Psoas muscle (tissue), 8 donors: ENCODE measurements around the gene GOLGA5. TPM values are rescaled to one million over a fixed set of nuclear protein-coding genes. Genes with fewer than 3 reads are reported as not detected.

Experiments used
- ATAC-seq, 4 donors: fragments of 200-7000 bp; cut with Tn5 transposase; one replicate each; pipeline ENCODE4 v1.9.1; 2020; ENCODE audit warnings: moderate library complexity in 3 of 4, mild to moderate bottlenecking in 2 of 4
- DNase-seq, 2 donors: peaks; one replicate each; pipeline ENCODE4 v3.0.0-alpha.2; 2020
- H3K27ac ChIP-seq: fragments of 200-600 bp; one replicate; pipeline ENCODE4 v1.8.0; 2022
- H3K27me3 ChIP-seq, 3 donors: fragments of 200-600 bp in 1 of 3; one replicate each; pipeline versions ENCODE4 v1.6.1 to v1.8.0; 2013 to 2022; ENCODE audit warnings: low read length in 2 of 3, mild to moderate bottlenecking in 2 of 3, moderate library complexity in 1 of 3; ENCODE audit not compliant: insufficient read depth in 3 of 3
- H3K36me3 ChIP-seq, 2 donors: fragments of 200-600 bp in 1 of 2; one replicate each; pipeline versions ENCODE4 v1.6.1 to v1.8.0; 2013 to 2022; ENCODE audit warnings: low read depth in 1 of 2, mild to moderate bottlenecking in 1 of 2, moderate library complexity in 1 of 2; ENCODE audit not compliant: insufficient read depth in 1 of 2
- H3K4me1 ChIP-seq: fragments of 200-600 bp; one replicate; pipeline ENCODE4 v1.8.0; 2022
- H3K4me3 ChIP-seq: fragments of 200-600 bp; one replicate; pipeline ENCODE4 v1.8.0; 2022; ENCODE audit warnings: mild to moderate bottlenecking
- H3K9me3 ChIP-seq: fragments of 200-600 bp; one replicate; pipeline ENCODE4 v1.8.0; 2022
- CTCF ChIP-seq: fragments of 200-600 bp; IDR thresholded peaks from one replicate; pipeline ENCODE4 v1.8.0; 2022; ENCODE audit warnings: antibody characterized with exemption
- WGBS, 3 donors: extraction: QIAGEN DNeasy Blood & Tissue Kit; methylation state at CpG; one replicate each; pipeline versions ENCODE4 v1.1.6 to v1.1.7; 2013; 5-methylcytosine and 5-hydroxymethylcytosine counted together
- intact Hi-C, 2 donors: fragments of 100-400 bp; cut with DNase I; formaldehyde crosslinking; loops; one replicate each; pipeline versions ENCODE4 v1.11.0 to v1.14.2; 2022
- polyA plus RNA-seq, 3 donors: library from polyadenylated mRNA; stranded (reverse); fragments of 200-250 nt; gene quantifications; one replicate each; pipeline ENCODE4 v1.2.3, GENCODE V29; 2013
- total RNA-seq, 4 donors: library from RNA; stranded (reverse); fragmentation: NEBNext Ultra II Directional in 2 of 4; extraction: Animal tissue kit (Norgen Biotek cat#: 25700) in 2 of 4; gene quantifications; one replicate each; pipeline versions ENCODE4 v1.2.1 to v1.2.4, GENCODE V29; 2021 to 2023
- donor health status: healthy with polysubstance abuse.
- donor health status: DM: no; HTN: no; CAD: no; lungs with moderate emphysema.
- donor health status: Bipolar disorder and iron deficiency.
- donor health status: healthy.
- donor health status: DM: yes; HTN: yes; CAD: no.
- donor health status: DM: no; HTN: no; CAD: no.
- donor health status: DM: no; HTN: no; CAD: no.
- donor health status: DM: yes; HTN: yes; CAD: no.

Gene GOLGA5
- total and polyA plus RNA-seq, 7 donors: 19.8 to 59.1 (median 23.5) TPM

DNA sequence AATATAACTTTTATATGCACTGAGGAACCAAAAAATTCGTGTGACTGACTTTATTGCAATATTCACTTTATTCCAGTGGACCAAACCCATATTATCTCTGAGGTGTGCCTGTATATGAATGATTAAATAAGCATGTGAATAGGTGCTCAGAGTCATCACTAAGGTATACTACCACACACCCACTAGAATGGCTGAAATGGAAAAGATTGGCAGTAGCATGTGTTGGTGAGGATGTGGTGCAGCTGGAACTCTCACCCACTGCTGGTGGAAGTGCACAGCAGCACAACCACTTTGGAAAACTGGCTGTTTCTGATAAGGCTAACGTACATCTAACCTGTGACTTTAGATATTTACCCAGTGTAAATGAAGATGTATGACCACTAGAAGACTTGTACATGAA lies 36.8 kb downstream of the GOLGA5 start:
- no peaks in the 10 kb centered on the region for H3K4me1 ChIP-seq
- H3K9me3 ChIP-seq: no peaks in the 10 kb centered on the region
- ATAC-seq (no peak), DNase-seq (no peak)
- 74 to 79% (median 77%) methylated on average over 2 of the region's 2 CpGs for WGBS, 3 donors
- intact Hi-C loops: no loop called here
- peaks cover 8 to 100% of the 10 kb centered on the region in 2 donors for H3K36me3 ChIP-seq
- H3K4me3 ChIP-seq: no peak overlapping the region
- TF ChIP-seq CTCF: no peak
- no peak overlapping the region for H3K27ac ChIP-seq
- H3K27me3 ChIP-seq: no peaks in the 10 kb centered on the region

GRCh38 chr14:92832137-92832700 lies 38.1 kb downstream of the GOLGA5 start:
- intact Hi-C loops: no loop called here
- peaks cover 8 to 100% of the 10 kb centered on the region in 2 donors for H3K36me3 ChIP-seq
- DNase-seq: no peak
- no peaks in the 10 kb centered on the region for H3K9me3 ChIP-seq
- H3K27ac ChIP-seq: no peak overlapping the region
- no peak overlapping the region for H3K4me3 ChIP-seq
- ATAC-seq: no peak
- no peaks in the 10 kb centered on the region for H3K27me3 ChIP-seq
- WGBS, 3 donors: 26 to 44% (median 34%) methylated on average over 7 of the region's 7 CpGs
- H3K4me1 ChIP-seq: no peaks in the 10 kb centered on the region
- no peak for TF ChIP-seq CTCF

DNA sequence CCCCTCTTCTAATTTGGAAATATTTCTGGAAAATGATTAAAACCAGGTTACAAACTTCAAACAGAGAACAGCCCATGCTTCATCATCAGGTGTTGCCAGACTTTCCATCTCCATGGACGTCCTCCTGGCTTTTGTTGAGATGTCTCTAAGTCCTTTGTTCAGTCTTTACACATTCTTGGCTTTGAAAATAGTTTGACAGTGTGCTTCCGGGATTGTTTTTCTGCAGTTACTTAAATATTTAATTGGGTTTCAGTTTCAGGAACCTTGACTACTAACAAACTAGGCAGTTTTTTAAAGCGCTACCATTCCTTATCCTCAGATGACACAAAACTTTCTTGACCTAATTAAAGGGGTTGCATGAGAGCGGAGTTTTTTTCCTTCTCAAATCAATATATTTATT lies 47.8 kb downstream of the GOLGA5 start:
- 83 to 90% (median 86%) methylated on average over 4 of the region's 4 CpGs for WGBS, 3 donors
- Histone ChIP-seq H3K27me3 (no peaks in the 10 kb centered on the region), H3K4me1 (no peaks in the 10 kb centered on the region), H3K9me3 (no peaks in the 10 kb centered on the region), H3K4me3 (no peak overlapping the region), H3K27ac (no peak overlapping the region), H3K36me3 (peaks cover 6 to 53% of the 10 kb centered on the region in 2 donors)
- TF ChIP-seq CTCF: no peak
- ATAC-seq (no peak), DNase-seq (no peak)
- intact Hi-C loops: no loop called here

DNA sequence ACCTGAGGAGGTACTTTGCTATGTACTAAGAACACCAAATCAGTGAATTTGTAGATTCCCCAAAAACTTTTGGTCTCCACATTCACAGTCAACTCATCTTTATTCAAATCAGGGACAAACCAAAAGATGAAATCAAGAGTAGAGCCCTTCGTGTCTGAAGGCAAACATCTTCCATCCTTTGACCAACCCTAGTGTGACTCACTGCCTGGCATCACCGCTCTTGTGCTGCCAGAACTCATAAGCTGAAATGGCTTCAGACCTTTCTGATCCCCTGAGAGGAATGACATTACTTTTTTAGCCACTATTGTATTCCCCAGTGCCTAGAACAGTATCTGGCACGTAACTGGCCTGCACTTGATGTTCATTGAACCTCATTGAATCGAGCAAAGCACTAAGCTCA lies 50.1 kb downstream of the GOLGA5 start:
- Histone ChIP-seq H3K4me1 (no peaks in the 10 kb centered on the region), H3K4me3 (no peak overlapping the region), H3K36me3 (peaks cover 4 to 30% of the 10 kb centered on the region in 2 donors), H3K9me3 (no peaks in the 10 kb centered on the region), H3K27ac (no peak overlapping the region), H3K27me3 (no peaks in the 10 kb centered on the region)
- DNase-seq (no peak), ATAC-seq (no peak)
- TF ChIP-seq CTCF: no peak
- intact Hi-C loops: no loop called here
- 87 to 91% (median 89%) methylated on average over 4 of the region's 4 CpGs for WGBS, 3 donors
